C4-2B (cell line): ENCODE measurements around the gene BTG1.

Source experiments
- H3K27ac ChIP-seq: fragments of 450-650 bp; 2 replicates; pipeline ENCODE4 v1.5.1; 2017
- ZFX ChIP-seq: fragments of 450-650 bp; IDR thresholded peaks from 2 replicates; pipeline ENCODE4 v1.6.1; 2017
- TF ChIP-seq, protein P1 (sequence below): fragments of 450-650 bp; conservative IDR thresholded peaks from 2 replicates; pipeline ENCODE4 v1.5.1; 2017; ENCODE audit warnings: mild to moderate bottlenecking

The BTG1 gene

GRCh38 chr12:92123780-92124688 is 21.6 kb downstream of the BTG1 start:
- H3K27ac ChIP-seq, result no peak overlapping the region
- no peak for TF ChIP-seq ZFX
- TF ChIP-seq, protein P1, sequence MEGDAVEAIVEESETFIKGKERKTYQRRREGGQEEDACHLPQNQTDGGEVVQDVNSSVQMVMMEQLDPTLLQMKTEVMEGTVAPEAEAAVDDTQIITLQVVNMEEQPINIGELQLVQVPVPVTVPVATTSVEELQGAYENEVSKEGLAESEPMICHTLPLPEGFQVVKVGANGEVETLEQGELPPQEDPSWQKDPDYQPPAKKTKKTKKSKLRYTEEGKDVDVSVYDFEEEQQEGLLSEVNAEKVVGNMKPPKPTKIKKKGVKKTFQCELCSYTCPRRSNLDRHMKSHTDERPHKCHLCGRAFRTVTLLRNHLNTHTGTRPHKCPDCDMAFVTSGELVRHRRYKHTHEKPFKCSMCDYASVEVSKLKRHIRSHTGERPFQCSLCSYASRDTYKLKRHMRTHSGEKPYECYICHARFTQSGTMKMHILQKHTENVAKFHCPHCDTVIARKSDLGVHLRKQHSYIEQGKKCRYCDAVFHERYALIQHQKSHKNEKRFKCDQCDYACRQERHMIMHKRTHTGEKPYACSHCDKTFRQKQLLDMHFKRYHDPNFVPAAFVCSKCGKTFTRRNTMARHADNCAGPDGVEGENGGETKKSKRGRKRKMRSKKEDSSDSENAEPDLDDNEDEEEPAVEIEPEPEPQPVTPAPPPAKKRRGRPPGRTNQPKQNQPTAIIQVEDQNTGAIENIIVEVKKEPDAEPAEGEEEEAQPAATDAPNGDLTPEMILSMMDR, result no peak

DNA sequence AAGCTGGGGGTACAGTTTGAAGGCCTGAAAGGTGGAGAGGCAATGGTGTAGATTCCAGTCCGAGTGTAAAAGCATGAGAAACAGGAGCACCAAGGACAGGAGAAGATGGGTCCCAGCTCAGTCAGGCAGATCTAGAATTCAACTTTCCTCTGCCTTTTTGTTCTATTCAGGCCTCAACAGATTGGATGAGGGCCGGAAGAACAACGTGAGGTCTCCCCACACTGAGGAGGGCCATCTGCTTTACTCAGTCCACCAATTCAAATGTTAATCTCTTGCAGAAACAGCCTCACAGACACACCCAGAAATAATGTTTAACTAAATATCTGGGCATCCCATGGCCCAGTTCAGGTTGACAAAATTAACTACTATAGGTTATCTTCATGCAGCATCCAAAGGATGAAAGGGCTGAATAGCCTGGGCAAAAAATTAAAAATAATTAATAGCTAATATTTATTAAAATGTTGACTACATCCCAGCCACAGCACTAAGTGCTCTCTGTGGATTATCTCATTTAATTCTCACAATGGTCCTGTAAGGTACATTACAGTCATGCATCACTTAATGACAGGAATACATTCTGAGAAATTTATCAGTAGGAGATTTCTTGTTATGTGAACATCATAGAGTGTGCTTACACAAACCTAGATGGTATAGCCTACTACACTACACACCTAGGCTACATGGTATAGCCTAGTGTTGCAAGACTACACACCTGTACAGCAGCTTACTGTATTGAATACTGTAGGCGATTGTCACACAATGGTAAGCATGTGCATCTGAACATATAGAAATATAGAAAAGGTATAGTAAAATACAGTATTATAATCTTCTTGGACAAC is 22.5 kb downstream of the BTG1 start:
- no peak for TF ChIP-seq ZFX
- TF ChIP-seq, protein P1, result no peak
- H3K27ac ChIP-seq, result no peak overlapping the region

- no peak overlapping the region for H3K27ac ChIP-seq
- no peak for TF ChIP-seq ZFX
- TF ChIP-seq, protein P1, result no peak
Observed at GRCh38 chr12:92121826-92122225, 23.8 kb downstream of the BTG1 start.

DNA sequence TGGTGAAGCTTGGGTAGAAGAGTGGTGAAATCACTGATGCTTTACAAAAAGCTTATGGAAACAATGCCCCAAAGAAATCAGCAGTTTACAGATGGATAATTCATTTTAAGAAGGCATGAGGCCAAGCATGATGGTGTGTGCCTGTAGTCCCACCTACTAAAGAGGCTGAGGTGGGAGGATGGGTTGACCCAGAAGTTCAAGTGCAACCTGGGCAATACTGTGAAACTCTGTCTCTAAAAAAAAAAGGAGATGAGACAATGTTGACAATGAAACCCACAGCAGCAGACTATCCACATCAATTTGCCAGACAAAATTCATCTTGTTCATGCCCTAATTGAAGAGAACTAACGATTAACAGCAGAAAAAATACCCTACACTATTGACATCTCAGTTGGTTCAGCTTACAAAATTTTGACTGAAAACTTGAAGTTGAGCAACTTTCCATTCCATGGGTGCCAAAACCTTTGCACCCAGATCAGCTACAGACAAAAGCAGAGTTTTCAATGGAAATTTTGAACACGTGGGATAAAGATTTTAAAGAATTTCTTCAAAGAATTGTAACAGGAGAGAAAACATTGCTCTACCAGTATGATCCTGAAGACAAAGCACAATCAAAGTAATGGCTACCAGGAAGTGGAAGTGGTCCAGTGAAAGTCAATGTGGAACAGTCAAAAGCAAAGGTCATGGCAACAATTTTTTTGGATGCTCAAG is 26.7 kb downstream of the BTG1 start:
- H3K27ac ChIP-seq, result no peak overlapping the region
- TF ChIP-seq, protein P1, result no peak
- TF ChIP-seq ZFX, result no peak

DNA sequence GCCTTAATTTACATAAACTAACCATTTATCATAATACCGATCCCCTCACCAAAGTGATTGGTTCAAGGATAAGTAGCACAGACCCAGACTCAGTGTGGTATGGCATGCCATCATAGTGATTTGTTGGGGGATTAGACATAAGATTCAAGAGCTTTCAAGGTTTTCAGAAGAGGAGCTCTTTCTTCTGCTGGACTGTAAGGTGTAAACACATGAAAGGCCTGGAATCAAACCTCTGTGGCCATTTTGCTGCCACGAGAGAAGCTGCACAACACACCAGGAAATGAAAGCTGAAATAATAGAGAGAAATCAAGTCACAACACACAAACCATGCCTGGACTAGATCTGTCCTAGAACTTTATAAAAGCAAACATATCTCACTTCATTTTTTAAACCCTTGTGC is 30.8 kb downstream of the BTG1 start:
- no peak overlapping the region for H3K27ac ChIP-seq
- TF ChIP-seq ZFX, result no peak
- TF ChIP-seq, protein P1, result no peak

DNA sequence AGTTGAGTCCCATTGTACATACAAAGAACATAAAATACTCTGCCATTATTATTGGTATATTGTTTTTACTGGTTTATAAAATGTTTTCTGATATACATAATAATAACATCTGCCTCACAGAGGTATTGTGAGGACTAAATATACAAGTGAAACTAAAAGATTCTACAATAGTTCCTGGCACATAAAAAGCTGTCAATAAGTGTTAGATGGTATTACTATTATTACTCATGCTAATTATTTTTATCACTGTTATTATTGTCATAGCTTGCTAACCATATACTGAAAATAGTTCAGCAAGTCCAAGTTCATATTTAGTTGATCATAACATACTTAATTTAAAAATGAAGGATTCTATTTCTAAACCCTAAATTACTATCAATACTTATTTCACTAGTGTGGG is 34.4 kb downstream of the BTG1 start:
- TF ChIP-seq, protein P1, result no peak
- TF ChIP-seq ZFX, result no peak
- H3K27ac ChIP-seq, result no peak overlapping the region
